EH (cell line): Measurements from ENCODE around the gene TMEM130.
"Not testable (repeated sequence)": the region's sequence is repeated elsewhere in the genome, so short reads cannot be mapped to it uniquely, and the experiment has no call there.

ENCODE experiments used
- DNase-seq: peaks from one replicate; pipeline ENCODE4 v3.0.0-alpha.2; 2015; ENCODE audit warnings: low read depth

TMEM130 gene

DNA sequence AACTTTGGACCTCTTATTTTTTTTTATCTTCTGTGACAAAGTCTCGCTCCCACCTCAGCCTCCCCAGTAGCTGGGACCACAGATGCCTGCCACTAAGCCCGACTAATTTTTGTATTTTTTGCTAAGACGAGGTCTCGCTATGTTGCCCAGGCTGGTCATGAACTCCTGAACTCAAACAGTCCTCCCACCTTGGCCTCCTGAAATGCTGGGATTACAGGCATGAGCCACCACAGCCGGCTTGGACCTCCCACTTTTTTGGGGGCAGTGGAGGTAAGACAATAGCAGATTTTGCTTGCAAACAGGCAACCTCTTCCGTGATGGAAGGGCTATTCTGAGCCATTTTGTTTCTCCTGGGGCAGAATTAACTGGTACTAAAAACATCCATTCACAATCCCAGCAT is 7.3 kb upstream of the TMEM130 start:
- DNase-seq, result no peak

DNA sequence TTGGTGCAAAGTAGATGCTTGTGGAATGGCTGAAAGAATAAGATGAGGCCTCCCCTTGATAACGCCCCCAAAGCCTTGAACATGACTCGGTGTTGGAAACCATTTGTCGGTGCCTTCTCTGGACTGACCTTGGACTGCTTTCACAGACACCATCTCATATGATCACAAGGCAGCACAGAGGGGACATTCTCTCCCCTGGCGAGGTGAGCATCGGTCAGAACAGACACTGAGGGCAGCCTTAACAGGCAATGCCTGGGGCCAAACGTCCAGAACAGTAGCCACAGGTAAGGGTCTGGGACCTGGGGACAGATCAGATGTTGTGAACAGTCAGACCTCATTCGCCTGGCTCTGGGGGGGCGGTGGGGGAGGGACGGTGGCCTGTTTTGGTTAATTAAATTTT is 5.7 kb upstream of the TMEM130 start:
- DNase-seq, result no peak

DNA sequence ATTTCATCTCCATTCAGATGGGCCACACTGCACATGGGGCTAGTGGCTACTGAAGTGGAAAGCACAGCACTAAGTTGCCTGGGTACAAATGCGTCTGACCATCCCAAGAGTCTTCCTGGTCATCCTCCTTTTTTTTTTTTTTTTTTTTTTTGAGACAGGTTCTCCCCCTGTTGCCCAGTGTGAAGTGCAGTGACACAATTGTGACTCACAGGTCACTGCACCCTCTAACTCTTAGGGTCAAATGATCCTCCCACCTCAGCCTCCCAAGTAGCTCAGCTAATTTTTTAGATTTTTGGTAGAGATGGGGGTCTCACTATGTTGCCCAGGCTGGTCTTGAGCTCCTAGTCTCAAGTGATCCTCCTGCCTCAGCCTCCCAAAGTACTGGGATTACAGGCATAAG is 5.1 kb upstream of the TMEM130 start:
- no peak for DNase-seq

GRCh38 chr7:98873610-98874009 is 3.8 kb upstream of the TMEM130 start:
- DNase-seq, result not testable (repeated sequence)

GRCh38 chr7:98872328-98872924 is 2.6 kb upstream of the TMEM130 start:
- DNase-seq, result peak; percentile 41

GRCh38 chr7:98870807-98871491 is 1.1 kb upstream of the TMEM130 start:
- DNase-seq, result no peak

- DNase-seq, result peak; percentile 47
These were observed 372 bp upstream of the TMEM130 start for GRCh38 chr7:98870121-98870651.

- DNase-seq, result no peak
These were observed 702 bp downstream of the TMEM130 start for GRCh38 chr7:98869027-98869596.

GRCh38 chr7:98868450-98868849 is 1.4 kb downstream of the TMEM130 start:
- DNase-seq, result no peak

GRCh38 chr7:98866765-98867164 is 3.0 kb downstream of the TMEM130 start:
- no peak for DNase-seq

GRCh38 chr7:98866351-98866750 is 3.5 kb downstream of the TMEM130 start:
- no peak for DNase-seq

GRCh38 chr7:98864731-98865453 is 4.9 kb downstream of the TMEM130 start:
- DNase-seq, result peak; percentile 25

- no peak for DNase-seq
These were observed 6.2 kb downstream of the TMEM130 start for GRCh38 chr7:98863601-98864000.

DNA sequence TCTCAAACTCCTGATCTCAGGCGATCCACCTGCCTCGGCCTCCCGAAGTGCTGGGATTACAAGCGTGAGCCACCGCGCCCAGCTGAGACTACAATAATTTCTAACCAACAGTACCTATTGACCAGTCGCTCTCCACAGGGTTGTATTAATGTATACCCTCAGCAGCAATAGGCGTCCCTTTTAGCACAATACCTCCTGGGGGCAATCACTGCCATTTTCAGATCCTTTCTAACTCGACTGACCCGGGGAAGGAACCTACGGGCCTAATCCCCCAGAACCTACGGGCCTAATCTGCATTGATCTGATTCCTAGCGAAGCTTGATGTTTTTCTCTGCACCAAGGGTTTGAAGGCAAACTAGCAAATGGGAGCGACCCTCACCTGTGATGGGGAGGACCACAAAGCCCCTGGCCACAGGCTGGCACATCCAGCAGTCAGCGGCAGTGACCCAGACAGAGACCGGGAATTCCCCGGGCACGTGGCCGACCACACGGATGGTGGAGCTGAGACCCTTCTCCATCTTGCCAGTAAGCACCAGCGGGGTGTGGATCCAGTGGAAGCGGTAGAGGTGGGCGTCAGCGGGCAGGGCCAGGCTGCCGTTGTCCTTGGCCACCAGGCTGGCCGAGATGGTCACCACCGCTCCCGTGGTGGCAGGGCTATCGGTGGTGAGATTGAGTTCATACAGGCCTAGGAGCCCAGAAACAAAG is 6.9 kb downstream of the TMEM130 start:
- no peak for DNase-seq

GRCh38 chr7:98862203-98862602 is 7.6 kb downstream of the TMEM130 start:
- DNase-seq, result no peak

DNA sequence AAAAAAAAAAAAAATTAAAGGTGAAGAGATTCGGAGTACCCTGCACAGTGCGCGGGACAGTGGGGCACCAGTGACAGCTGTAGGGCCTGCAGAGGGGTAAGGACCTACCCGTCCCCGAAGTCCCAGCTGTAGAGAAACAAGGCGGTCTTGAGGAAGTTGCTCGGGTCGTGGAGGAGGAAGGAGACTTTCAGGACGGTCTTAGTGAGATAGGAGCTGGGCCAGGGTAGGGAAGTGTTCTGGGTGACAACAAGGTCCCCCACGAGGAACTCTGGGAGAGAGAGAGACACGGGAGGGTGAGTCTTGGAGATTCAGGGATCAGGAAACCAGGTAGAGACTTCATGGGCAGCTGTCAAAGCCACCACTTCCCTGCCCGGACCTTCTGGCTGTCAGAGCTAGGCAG is 9.7 kb downstream of the TMEM130 start:
- DNase-seq, result no peak

DNA sequence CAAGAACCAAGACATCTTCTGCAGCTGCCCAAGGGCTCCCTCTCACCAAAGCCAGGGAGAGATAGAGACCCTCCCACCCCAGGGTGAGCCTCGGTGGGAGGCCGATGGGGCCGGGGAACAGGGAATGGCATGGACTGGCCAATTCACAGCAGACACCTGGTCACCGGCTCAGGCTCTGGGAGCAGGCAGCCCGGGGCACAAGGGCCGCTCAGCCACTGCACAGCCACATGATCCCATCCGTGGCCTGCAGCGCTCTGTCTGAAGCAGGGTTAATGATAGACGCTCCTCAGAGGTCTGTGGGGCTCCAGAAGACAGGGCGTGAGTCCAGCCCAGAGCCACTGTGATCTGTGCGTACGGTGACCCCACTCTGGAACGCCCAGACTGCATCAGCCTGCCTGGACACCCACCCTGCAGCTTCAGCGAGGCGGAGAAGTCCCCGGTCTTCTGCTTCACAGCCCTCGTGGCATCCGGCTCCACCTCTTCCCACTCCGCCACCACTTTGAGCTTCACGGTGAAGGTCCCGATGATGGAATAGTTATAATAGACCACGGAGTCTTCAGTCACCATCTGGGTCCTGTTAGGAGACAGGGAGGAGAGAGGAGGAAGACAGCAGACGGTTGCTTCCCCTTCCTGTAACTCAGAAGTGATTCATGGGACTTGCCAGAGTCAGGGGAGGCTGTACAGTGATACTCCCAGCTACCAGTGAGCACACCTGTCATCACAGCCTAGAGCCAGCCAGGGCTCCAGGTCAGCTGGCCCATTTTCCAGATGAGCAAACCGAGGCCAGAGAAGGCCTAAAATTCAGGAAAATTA is 14.0 kb downstream of the TMEM130 start:
- no peak for DNase-seq

- peak; percentile 77 for DNase-seq
These were observed 17.0 kb downstream of the TMEM130 start for GRCh38 chr7:98852826-98853225.

GRCh38 chr7:98848918-98849317 is 20.9 kb downstream of the TMEM130 start:
- DNase-seq, result no peak

GRCh38 chr7:98842552-98842951 is 27.3 kb downstream of the TMEM130 start:
- not testable (repeated sequence) for DNase-seq
